Measurements from ENCODE around the gene LENG8. TPM values are rescaled to one million over a fixed set of nuclear protein-coding genes. Genes with fewer than 3 reads are reported as not detected.
A peak's percentile ranks its signal among the peaks of the same experiment; 100 is the strongest.
"Not testable (repeated sequence)": the region's sequence is repeated elsewhere in the genome, so short reads cannot be mapped to it uniquely, and the experiment has no call there.

Gene LENG8
- total RNA-seq, 1 experiment from 2014 or later, result 20.3 TPM

GRCh38 chr19:54478677-54479266 is 29.8 kb downstream of the LENG8 start:
- no peak for DNase-seq (ENCODE audit: low read depth)

GRCh38 chr19:54480051-54480450 is 31.1 kb downstream of the LENG8 start:
- DNase-seq (ENCODE audit: low read depth), result no peak

GRCh38 chr19:54481326-54481930 is 32.4 kb downstream of the LENG8 start:
- DNase-seq (ENCODE audit: low read depth), result no peak

GRCh38 chr19:54482889-54483288 is 33.9 kb downstream of the LENG8 start:
- no peak for DNase-seq (ENCODE audit: low read depth)

GRCh38 chr19:54484451-54484850 is 35.5 kb downstream of the LENG8 start:
- DNase-seq (ENCODE audit: low read depth), result no peak

GRCh38 chr19:54485851-54486250 is 36.9 kb downstream of the LENG8 start:
- no peak for DNase-seq (ENCODE audit: low read depth)

GRCh38 chr19:54489341-54489740 is 40.3 kb downstream of the LENG8 start:
- no peak for DNase-seq (ENCODE audit: low read depth)

- no peak for DNase-seq (ENCODE audit: low read depth)
Measured at GRCh38 chr19:54489766-54490165, 40.8 kb downstream of the LENG8 start.

GRCh38 chr19:54492568-54492967 is 43.6 kb downstream of the LENG8 start:
- no peak for DNase-seq (ENCODE audit: low read depth)

GRCh38 chr19:54493056-54493455 is 44.1 kb downstream of the LENG8 start:
- DNase-seq (ENCODE audit: low read depth), result not testable (repeated sequence)

GRCh38 chr19:54493967-54494585 is 45.1 kb downstream of the LENG8 start:
- no peak for DNase-seq (ENCODE audit: low read depth)

GRCh38 chr19:54495284-54495683 is 46.3 kb downstream of the LENG8 start:
- not testable (repeated sequence) for DNase-seq (ENCODE audit: low read depth)

- peak; percentile 49 for DNase-seq (ENCODE audit: low read depth)
Measured at GRCh38 chr19:54497747-54498450, 48.9 kb downstream of the LENG8 start.

GRCh38 chr19:54498451-54498772 is 49.4 kb downstream of the LENG8 start:
- not testable (repeated sequence) for DNase-seq (ENCODE audit: low read depth)

GRCh38 chr19:54502518-54503048 is 53.6 kb downstream of the LENG8 start, which contains the start of gene LAIR2:
LAIR2 (plus strand) TSS chr19:54502831; CDS start chr19:54502919, 88 bp downstream.
- DNase-seq (ENCODE audit: low read depth), result no peak

GRCh38 chr19:54505542-54505941 is 56.5 kb downstream of the LENG8 start:
- DNase-seq (ENCODE audit: low read depth), result not testable (repeated sequence)

GRCh38 chr19:54506079-54506478 is 57.1 kb downstream of the LENG8 start:
- DNase-seq (ENCODE audit: low read depth), result no peak

GRCh38 chr19:54507038-54507717 is 58.2 kb downstream of the LENG8 start:
- DNase-seq (ENCODE audit: low read depth), result not testable (repeated sequence)

- DNase-seq (ENCODE audit: low read depth), result no peak
Measured at GRCh38 chr19:54507824-54508223, 58.8 kb downstream of the LENG8 start.

GRCh38 chr19:54508487-54508886 is 59.5 kb downstream of the LENG8 start:
- DNase-seq (ENCODE audit: low read depth), result not testable (repeated sequence)

GRCh38 chr19:54509200-54509940 is 60.4 kb downstream of the LENG8 start:
- not testable (repeated sequence) for DNase-seq (ENCODE audit: low read depth)
